ENCODE results near the gene ARHGAP23.

- TF ChIP-seq CTCF (IDR thresholded peaks at IDR 0.05): no peak
- TF ChIP-seq POLR2A (IDR thresholded peaks at IDR 0.05): no peak
Observed at GRCh38 chr17:38453951-38454421, 25.7 kb downstream of the ARHGAP23 start.
